Heart left ventricle (tissue), 13 donors: ENCODE data around the gene CD7.

Experiments
- POLR2A ChIP-seq, 2 donors: fragments of 450-650 bp; IDR thresholded peaks; one replicate each; pipeline ENCODE4 v1.6.1; 2017; ENCODE audit warnings: antibody characterized with exemption in 2 of 2, mild to moderate bottlenecking in 2 of 2, moderate library complexity in 2 of 2
- TF ChIP-seq, protein P1 (sequence below), 12 donors: fragments of 200-600 bp; sonication (generic) in 4 of 12; IDR thresholded peaks; one replicate each; pipeline versions ENCODE4 v1.5.0 to v1.8.0; 2018 to 2022; ENCODE audit warnings: antibody characterized with exemption in 12 of 12, mild to moderate bottlenecking in 5 of 12
- donor health status: ischemic (EF 13 %, LVEDD 7.1; RV severe dilation, severe dysfunction).
- donor health status: DM: no; HTN: yes; CAD: no.
- donor health status: DM: no; HTN: no; CAD: no.
- donor health status: ischemic (EF 25% LVEDD 6.9; RV normal size, moderate dysfunction).
- donor health status: ischemic (EF 25% LVEDD 5.7; RV mildly dilated, moderate dysfunction).
- donor health status: ischemic (EF 35%, LVEDD 5.7; RV mildly dilated, moderate dysfunction).
- donor health status: nonischemic (EF 11% LVEDD 7.7; RV severe dilation, severe dysfunction).
- donor health status: DM: yes; HTN: yes; CAD: no.
- donor health status: PGD.
- donor health status: ischemic (EF 29% LVEDD 5.4; RV normal size, mild dysfunction).
- donor health status: nonischemic (EF 23%, LVEDD 6.1; RV moderate dilation, normal function).

DNA sequence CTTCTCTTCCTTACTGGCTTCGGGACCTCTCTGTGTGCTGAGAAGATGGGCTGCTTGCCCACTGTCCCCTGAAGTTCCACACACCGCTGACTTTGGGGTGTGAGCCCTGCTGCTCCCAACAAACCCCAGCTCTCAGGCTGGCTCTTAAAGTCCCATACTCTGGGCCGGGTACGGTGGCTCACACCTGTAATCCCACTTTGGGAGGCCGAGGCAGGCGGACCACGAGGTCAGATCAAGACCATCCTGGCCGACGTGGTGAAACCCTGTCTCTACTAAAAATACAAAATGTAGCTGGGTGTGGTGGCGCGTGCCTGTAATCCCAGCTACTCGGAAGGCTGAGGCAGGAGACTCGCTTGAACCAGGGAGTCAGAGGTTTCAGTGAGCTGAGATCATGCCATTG is 17.2 kb downstream of the CD7 start:
- no peak for TF ChIP-seq POLR2A (IDR thresholded peaks at IDR 0.05)
- TF ChIP-seq, protein P1, sequence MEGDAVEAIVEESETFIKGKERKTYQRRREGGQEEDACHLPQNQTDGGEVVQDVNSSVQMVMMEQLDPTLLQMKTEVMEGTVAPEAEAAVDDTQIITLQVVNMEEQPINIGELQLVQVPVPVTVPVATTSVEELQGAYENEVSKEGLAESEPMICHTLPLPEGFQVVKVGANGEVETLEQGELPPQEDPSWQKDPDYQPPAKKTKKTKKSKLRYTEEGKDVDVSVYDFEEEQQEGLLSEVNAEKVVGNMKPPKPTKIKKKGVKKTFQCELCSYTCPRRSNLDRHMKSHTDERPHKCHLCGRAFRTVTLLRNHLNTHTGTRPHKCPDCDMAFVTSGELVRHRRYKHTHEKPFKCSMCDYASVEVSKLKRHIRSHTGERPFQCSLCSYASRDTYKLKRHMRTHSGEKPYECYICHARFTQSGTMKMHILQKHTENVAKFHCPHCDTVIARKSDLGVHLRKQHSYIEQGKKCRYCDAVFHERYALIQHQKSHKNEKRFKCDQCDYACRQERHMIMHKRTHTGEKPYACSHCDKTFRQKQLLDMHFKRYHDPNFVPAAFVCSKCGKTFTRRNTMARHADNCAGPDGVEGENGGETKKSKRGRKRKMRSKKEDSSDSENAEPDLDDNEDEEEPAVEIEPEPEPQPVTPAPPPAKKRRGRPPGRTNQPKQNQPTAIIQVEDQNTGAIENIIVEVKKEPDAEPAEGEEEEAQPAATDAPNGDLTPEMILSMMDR (IDR thresholded peaks at IDR 0.05): no peak
